PC-9 (cell line): ENCODE data around the gene SOWAHC. TPM values are rescaled to one million over a fixed set of nuclear protein-coding genes. Genes with fewer than 3 reads are reported as not detected.

ENCODE experiments used
- BruUV-seq: library from RNA; stranded (reverse); fragments of 400-500 nt; replicated peaks from 2 replicates; lab custom pipeline; 2021; lab: Mats Ljungman, UMichigan
- CTCF ChIA-PET: fragments of 300-600 bp; sonication (Branson Sonifier 250); formaldehyde crosslinking; loops from one replicate; lab custom pipeline; 2022; ENCODE audit warnings: antibody characterized with exemption; lab: Charles Lee
- POLR2A ChIA-PET: fragments of 300-600 bp; sonication (Branson Sonifier 250); formaldehyde crosslinking; loops from one replicate; lab custom pipeline; 2022; ENCODE audit warnings: antibody characterized with exemption; ENCODE audit not compliant: unreplicated experiment; lab: Charles Lee
- DNase-seq, 2 experiments: peaks; one replicate each; pipeline versions ENCODE4 v3.0.0 to v3.0.0-alpha.2; 2015 to 2022; ENCODE audit warnings: mixed read lengths in 1 of 2
- H2AFZ ChIP-seq: fragments of 200-600 bp; sonication (generic); 2 replicates; pipeline ENCODE4 v1.8.1; 2017; ENCODE audit warnings: antibody characterized with exemption
- H3F3A ChIP-seq: fragments of 200-600 bp; sonication (generic); 2 replicates; pipeline ENCODE4 v1.8.1; 2017; ENCODE audit warnings: antibody characterized with exemption, mild to moderate bottlenecking, low read depth; ENCODE audit not compliant: insufficient read depth
- H3K27ac ChIP-seq: fragments of 200-600 bp; sonication (generic); 2 replicates; pipeline ENCODE4 v1.6.1; 2016; ENCODE audit warnings: mixed run types
- H3K27me3 ChIP-seq: fragments of 200-600 bp; sonication (generic); 2 replicates; pipeline ENCODE4 v1.6.1; 2016; ENCODE audit warnings: low read depth, mixed run types; ENCODE audit not compliant: insufficient read depth
- H3K36me3 ChIP-seq: fragments of 200-600 bp; sonication (generic); 2 replicates; pipeline ENCODE4 v1.6.1; 2016; ENCODE audit warnings: low read depth, mixed run types
- H3K4me1 ChIP-seq: fragments of 200-600 bp; sonication (generic); replicated peaks from 2 replicates; pipeline ENCODE4 v1.6.1; 2016; ENCODE audit warnings: mixed run types; ENCODE audit not compliant: insufficient read depth
- H3K4me2 ChIP-seq: fragments of 200-600 bp; sonication (generic); 2 replicates; pipeline ENCODE4 v1.6.1; 2017; ENCODE audit warnings: mixed run types
- H3K4me3 ChIP-seq: fragments of 200-600 bp; sonication (generic); 2 replicates; pipeline ENCODE4 v1.6.1; 2016; ENCODE audit warnings: mixed run types
- H3K79me2 ChIP-seq: fragments of 200-600 bp; sonication (generic); 2 replicates; pipeline ENCODE4 v1.6.1; 2017; ENCODE audit warnings: low read depth, mixed run types
- H3K9me2 ChIP-seq: fragments of 200-600 bp; sonication (generic); 2 replicates; pipeline ENCODE4 v1.8.1; 2017; ENCODE audit warnings: mild to moderate bottlenecking; ENCODE audit not compliant: insufficient read depth
- H3K9me3 ChIP-seq: fragments of 200-600 bp; sonication (generic); 2 replicates; pipeline ENCODE4 v1.8.1; 2016; ENCODE audit warnings: low read depth; ENCODE audit not compliant: insufficient read depth
- H4K20me1 ChIP-seq: fragments of 200-600 bp; sonication (generic); 2 replicates; pipeline ENCODE4 v1.8.1; 2017; ENCODE audit not compliant: insufficient read depth
- CTCF ChIP-seq: fragments of 200-600 bp; sonication (generic); conservative IDR thresholded peaks from 2 replicates; pipeline ENCODE4 v1.6.1; 2017; ENCODE audit warnings: mixed run types, antibody characterized with exemption, mild to moderate bottlenecking, moderate library complexity
- EZH2 ChIP-seq: fragments of 200-600 bp; sonication (generic); IDR thresholded peaks from 2 replicates; pipeline ENCODE4 v1.8.0; 2017; ENCODE audit warnings: antibody characterized with exemption, low read depth
- intact Hi-C: fragments of 100-400 bp; cut with micrococcal nuclease; formaldehyde crosslinking; loops from one replicate; pipeline ENCODE4 v1.10.0; 2022; ENCODE audit not compliant: unreplicated experiment
- total RNA-seq: library from RNA; stranded (reverse); gene quantifications from 2 replicates; pipeline ENCODE4 v1.2.3, GENCODE V29; 2021

Gene SOWAHC
- total RNA-seq, 1 experiment from 2014 or later = 14.3 TPM

GRCh38 chr2:109614715-109615636 lies 812 bp downstream of the SOWAHC start:
- ChIA-PET POLR2A (interaction anchor here (0.6 to 1.6 kb wide), 5 partner anchors 10 to 274 kb away, joined by 5 to 16 read pairs (median 7); no protein-coding TSS in a partner anchor), CTCF (interaction anchor here (0.6 to 1.4 kb wide), 2 partner anchors 8 to 102 kb away, joined by 3 to 6 read pairs; no protein-coding TSS in a partner anchor)
- TF ChIP-seq CTCF = no peak
- no peak for TF ChIP-seq EZH2
- H3K9me3 ChIP-seq = no peaks in the 10 kb centered on the region
- H3F3A ChIP-seq = peaks cover 12% of the 10 kb centered on the region; the same call in 1 of the 2 replicates
- BruUV-seq = no TSS peak
- peak overlapping the region; percentile 84 for H3K4me2 ChIP-seq
- no peaks in the 10 kb centered on the region for H3K9me2 ChIP-seq
- H4K20me1 ChIP-seq = peaks cover 11% of the 10 kb centered on the region
- 0 out of 2 replicates have a peak, but pooled peaks cover 4% of the 10 kb centered on the region for H3K36me3 ChIP-seq
- H3K4me1 ChIP-seq = peaks cover 56% of the 10 kb centered on the region
- H2AFZ ChIP-seq = peak overlapping the region; percentile 73
- H3K27ac ChIP-seq = peak overlapping the region; percentile 55
- no peaks in the 10 kb centered on the region for H3K27me3 ChIP-seq
- intact Hi-C loops = loop anchor here (1.0 kb wide), 1 partner anchor 84 kb away; no protein-coding TSS in a partner anchor
- H3K79me2 ChIP-seq = peaks cover 81% of the 10 kb centered on the region
- DNase-seq = no peak
- H3K4me3 ChIP-seq = peak overlapping the region; percentile 82

GRCh38 chr2:109615637-109616144 lies 1.5 kb downstream of the SOWAHC start:
- H3K4me3 ChIP-seq = peak overlapping the region; percentile 82
- POLR2A ChIA-PET = interaction anchor here (0.5 kb wide), 1 partner anchor 96 kb away, joined by 5 read pairs; no protein-coding TSS in a partner anchor
- peaks cover 51% of the 10 kb centered on the region for H3K4me1 ChIP-seq
- peak overlapping the region; percentile 84 for H3K4me2 ChIP-seq
- H2AFZ ChIP-seq = peak overlapping the region; percentile 73
- H3F3A ChIP-seq = peaks cover 19% of the 10 kb centered on the region; the same call in 1 of the 2 replicates
- CTCF ChIA-PET = no interaction called here
- H3K9me3 ChIP-seq = no peaks in the 10 kb centered on the region
- H3K9me2 ChIP-seq = no peaks in the 10 kb centered on the region
- H3K27me3 ChIP-seq = no peaks in the 10 kb centered on the region
- no peak for TF ChIP-seq CTCF
- TF ChIP-seq EZH2 = no peak
- peaks cover 74% of the 10 kb centered on the region for H3K79me2 ChIP-seq
- H3K27ac ChIP-seq = peak overlapping the region; percentile 55; the same call in 1 of the 2 replicates
- intact Hi-C loops = no loop called here
- H3K36me3 ChIP-seq = 0 out of 2 replicates have a peak, but pooled peaks cover 4% of the 10 kb centered on the region
- BruUV-seq = no TSS peak
- no peak for DNase-seq
- peaks cover 11% of the 10 kb centered on the region for H4K20me1 ChIP-seq

- H3K9me2 ChIP-seq = no peaks in the 10 kb centered on the region
- H4K20me1 ChIP-seq = peaks cover 11% of the 10 kb centered on the region
- H3K27me3 ChIP-seq = no peaks in the 10 kb centered on the region
- TF ChIP-seq EZH2 = no peak
- no peak for TF ChIP-seq CTCF
- no peak overlapping the region for H2AFZ ChIP-seq
- H3K4me3 ChIP-seq = peak overlapping the region; percentile 82
- TSS peak; percentile 56 for BruUV-seq
- H3K4me2 ChIP-seq = peak overlapping the region; percentile 84
- POLR2A ChIA-PET = interaction anchor here (0.5 kb wide), 1 partner anchor 96 kb away, joined by 5 read pairs; no protein-coding TSS in a partner anchor
- DNase-seq = no peak
- no peaks in the 10 kb centered on the region; the same call in 1 of the 2 replicates for H3K9me3 ChIP-seq
- no peak overlapping the region for H3K27ac ChIP-seq
- peaks cover 69% of the 10 kb centered on the region for H3K79me2 ChIP-seq
- CTCF ChIA-PET = no interaction called here
- intact Hi-C loops = no loop called here
- 0 out of 2 replicates have a peak, but pooled peaks cover 4% of the 10 kb centered on the region for H3K36me3 ChIP-seq
- peaks cover 19% of the 10 kb centered on the region; the same call in 1 of the 2 replicates for H3F3A ChIP-seq
- H3K4me1 ChIP-seq = peaks cover 51% of the 10 kb centered on the region
Measured at GRCh38 chr2:109616184-109616583, 2.0 kb downstream of the SOWAHC start.
